HG03103 (cell line): ENCODE measurements around the gene KRCC1.

Experiments
- ATAC-seq: cut with Tn5 transposase; IDR thresholded peaks from one replicate; pipeline ENCODE4 v1.9.1; 2021; ENCODE audit warnings: low read depth; ENCODE audit not compliant: unreplicated experiment

Gene KRCC1

GRCh38 chr2:88055371-88056128 lies at the start of gene KRCC1:
KRCC1 (minus strand) TSS chr2:88055783; CDS start chr2:88028563, 27,220 bp downstream.
- ATAC-seq, result peak; percentile 90

DNA sequence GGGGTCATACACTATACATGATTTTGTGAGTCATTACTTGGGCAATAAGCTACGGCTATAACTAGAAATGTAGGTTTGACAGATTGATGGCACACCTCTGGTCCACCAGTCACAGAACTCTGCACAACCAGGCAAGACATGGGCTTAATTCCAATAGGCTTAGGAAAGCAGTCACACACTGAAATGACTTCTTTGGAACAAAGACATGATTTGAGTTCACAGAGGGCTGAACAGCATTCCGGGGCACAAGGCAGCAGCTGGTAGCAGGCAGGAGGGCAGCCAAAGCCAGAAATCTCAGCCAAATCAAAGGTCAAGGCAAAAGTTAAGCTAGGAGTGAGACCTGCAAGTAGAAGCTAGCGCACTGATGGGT lies 44.9 kb upstream of the KRCC1 start:
- ATAC-seq, result no peak

GRCh38 chr2:88099798-88100488 lies 44.4 kb upstream of the KRCC1 start:
- no peak for ATAC-seq

DNA sequence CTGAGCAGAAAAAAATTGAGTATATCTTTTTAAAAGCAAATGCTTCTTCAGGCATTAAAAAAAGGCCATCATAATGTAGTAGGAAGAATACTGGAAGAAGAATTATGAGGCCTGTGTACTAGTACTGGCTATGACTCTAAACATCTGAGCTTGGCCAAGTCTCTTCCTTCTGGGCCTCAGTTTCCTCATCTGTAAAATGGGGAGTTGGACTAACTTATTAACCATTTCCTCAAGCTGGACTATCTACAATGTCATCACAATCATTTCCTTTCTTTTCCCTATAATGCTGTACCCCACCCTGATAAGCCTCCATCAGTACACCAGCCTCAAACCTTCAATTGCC lies 42.9 kb upstream of the KRCC1 start:
- no peak for ATAC-seq

DNA sequence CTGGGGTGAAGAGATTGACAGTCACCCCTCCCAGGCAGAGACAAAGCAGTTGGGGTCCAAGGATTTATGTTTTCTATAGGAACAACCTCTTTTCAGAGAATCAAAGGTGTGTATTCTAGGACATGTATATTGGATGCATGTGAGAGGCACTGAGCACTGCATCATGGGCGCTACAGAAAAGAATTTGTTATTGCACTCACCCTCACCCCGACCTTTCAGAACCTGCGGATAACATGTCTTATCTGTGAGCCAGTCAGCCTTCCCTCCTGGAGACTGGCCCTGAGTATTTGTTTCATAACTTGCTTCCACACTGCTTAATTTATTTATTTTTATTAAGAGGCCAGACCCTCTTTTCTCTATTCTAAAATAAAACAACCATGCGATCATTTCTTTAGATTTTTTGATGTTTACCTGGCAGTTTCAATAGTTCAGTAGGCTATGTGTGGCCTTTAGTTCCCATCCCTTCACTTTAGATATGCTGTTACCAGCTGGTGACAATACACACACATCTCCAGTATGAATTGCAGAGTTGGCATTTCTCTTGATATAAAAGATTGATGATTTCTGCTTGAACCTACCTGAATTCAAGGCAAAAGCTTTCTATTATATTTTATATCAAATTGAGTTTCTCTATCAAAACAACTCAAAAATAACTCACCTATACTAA lies 42.4 kb upstream of the KRCC1 start:
- ATAC-seq, result no peak

DNA sequence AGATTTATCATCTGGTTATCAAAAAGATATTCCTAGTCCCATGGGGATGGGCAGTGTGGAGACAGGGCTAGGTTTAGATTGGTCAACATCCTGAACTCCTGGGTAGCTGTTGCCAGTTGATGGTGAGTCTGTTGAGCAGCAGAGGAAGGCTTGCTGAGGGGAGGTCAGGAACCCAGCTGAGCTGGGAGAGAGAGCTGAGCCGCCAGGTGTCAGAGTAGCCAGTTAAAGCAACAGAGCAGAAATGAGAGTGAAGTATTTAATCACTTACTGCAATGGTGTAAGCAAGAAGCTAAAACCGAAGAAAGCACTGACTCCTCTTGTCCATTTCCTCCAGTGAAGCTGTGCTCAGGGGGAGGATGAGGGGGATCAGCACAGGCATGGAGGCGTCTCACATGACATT lies 41.6 kb upstream of the KRCC1 start:
- ATAC-seq, result no peak

GRCh38 chr2:88096708-88097107 lies 41.1 kb upstream of the KRCC1 start:
- no peak for ATAC-seq

DNA sequence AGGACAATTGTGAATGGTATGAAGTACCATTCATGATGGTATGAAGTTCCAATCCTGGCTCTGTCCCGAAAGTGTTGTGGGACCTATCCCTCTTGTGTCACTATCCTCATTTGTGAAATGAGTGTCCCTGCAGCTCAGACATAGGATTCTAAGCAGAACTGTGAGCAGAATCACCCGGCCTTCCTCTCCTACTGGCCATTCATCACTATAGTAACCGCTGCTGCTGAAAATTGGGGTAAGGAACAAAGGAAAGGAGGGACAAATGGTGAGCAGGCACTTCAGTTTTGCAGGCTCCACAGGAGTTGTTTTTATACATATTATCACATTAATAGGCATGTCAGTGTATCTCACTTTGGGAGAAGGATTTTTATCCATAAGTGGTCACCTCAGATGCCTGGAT lies 39.4 kb upstream of the KRCC1 start:
- ATAC-seq, result no peak

DNA sequence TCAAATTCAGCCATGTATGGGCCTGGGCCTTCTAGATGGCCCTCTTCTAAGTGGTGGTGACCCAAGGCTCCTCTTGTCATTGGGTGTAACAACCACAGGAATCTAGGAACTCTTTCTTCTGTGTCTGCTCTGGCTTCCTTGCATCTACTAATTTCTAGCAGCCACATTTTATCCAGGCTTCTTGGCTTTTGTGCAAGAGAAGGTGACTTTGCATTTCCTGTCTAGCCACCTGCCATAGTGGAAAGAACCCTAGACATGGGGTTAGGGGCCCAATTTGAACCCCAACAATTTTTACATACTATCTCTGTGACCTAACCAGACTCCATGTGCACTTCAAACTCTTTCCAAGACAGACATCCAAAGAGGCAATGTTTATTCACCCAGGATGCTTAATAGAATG lies 37.2 kb upstream of the KRCC1 start:
- ATAC-seq, result no peak

- no peak for ATAC-seq
These were observed 36.4 kb upstream of the KRCC1 start for GRCh38 chr2:88091943-88092342.

- no peak for ATAC-seq
These were observed 35.1 kb upstream of the KRCC1 start for GRCh38 chr2:88090446-88091283.

DNA sequence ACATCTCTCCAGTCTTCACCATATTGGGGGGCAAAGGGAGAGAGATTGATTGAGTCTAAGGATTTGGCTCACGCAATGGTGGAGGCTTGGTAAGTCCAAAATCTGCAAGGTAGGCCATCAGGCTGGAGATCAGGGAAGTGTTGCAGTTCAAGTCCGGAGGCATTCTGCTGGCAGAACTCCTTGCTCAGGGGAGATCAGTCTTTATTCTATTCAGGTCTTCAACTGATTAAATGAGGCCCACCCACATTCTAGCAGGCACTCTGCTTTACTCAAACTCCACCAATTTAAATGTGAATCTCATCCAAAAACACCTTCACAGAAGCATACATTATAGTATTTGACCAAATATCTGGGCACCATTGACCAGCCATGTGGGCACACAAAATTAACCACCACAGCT lies 33.4 kb upstream of the KRCC1 start:
- no peak for ATAC-seq

GRCh38 chr2:88087763-88088162 lies 32.2 kb upstream of the KRCC1 start:
- no peak for ATAC-seq

GRCh38 chr2:88087073-88087472 lies 31.5 kb upstream of the KRCC1 start:
- no peak for ATAC-seq

DNA sequence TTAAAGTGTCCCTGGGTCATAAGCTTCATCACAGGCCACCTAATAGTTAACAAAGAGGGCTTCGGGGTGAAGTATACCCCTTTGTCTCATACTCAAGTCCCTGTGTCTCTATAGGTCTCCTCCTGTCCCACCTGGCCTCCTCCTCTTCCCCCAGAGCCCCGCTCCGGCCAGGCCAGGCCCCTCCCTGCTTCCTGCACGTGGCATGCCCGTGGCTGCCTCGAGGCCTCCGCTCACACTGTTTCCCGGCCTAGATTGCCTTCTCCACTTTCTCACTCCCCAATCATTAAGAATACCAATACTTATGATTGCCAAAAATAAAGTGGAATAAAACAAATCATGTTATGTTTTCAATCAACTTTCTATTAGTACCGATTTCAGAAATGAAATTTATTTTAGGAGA lies 30.8 kb upstream of the KRCC1 start:
- ATAC-seq, result no peak

- ATAC-seq, result no peak
These were observed 30.0 kb upstream of the KRCC1 start for GRCh38 chr2:88085602-88086001.

- ATAC-seq, result no peak
These were observed 29.5 kb upstream of the KRCC1 start for GRCh38 chr2:88085099-88085498.

DNA sequence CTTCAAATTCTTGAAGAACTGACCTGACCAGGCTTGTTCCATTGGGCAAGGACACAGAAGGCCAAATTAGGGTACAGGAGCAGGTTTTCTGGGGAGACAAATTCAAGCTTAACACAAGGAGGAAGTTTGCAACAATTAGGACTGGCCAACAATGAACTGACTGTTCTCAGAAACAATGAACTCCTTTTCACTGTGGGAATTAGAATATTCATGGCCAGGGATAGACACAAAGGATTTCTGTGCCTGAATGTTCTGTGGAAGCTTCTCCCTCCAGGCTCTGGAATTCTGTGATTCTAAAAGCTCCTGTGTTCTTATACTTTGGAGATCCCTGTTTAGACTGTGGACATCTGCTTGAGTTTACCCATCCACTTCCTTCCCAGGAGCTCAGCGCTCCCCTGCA lies 27.2 kb upstream of the KRCC1 start:
- ATAC-seq, result no peak

GRCh38 chr2:88081924-88082608 lies 26.5 kb upstream of the KRCC1 start:
- no peak for ATAC-seq

DNA sequence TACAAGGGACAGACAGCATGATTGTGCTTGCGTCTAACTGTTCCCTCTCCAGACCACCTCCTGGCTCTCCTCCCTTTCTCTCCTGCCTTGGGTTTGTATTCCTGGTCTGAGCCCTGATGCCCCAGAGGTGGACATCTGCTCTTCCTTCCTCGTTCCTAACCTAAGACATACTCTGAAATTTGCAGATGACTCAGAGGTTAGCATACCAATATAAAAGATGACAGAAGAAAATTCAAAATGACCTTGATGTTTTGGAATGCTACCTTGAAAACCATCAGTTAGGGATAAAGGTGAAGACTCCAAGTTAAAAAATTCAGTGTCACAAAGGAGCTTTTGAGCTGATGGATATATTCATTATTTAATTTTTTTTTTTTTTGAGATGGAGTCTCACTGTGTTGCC lies 25.0 kb upstream of the KRCC1 start:
- no peak for ATAC-seq
